ENCODE results near the gene C11orf68.

The C11orf68 gene

DNA sequence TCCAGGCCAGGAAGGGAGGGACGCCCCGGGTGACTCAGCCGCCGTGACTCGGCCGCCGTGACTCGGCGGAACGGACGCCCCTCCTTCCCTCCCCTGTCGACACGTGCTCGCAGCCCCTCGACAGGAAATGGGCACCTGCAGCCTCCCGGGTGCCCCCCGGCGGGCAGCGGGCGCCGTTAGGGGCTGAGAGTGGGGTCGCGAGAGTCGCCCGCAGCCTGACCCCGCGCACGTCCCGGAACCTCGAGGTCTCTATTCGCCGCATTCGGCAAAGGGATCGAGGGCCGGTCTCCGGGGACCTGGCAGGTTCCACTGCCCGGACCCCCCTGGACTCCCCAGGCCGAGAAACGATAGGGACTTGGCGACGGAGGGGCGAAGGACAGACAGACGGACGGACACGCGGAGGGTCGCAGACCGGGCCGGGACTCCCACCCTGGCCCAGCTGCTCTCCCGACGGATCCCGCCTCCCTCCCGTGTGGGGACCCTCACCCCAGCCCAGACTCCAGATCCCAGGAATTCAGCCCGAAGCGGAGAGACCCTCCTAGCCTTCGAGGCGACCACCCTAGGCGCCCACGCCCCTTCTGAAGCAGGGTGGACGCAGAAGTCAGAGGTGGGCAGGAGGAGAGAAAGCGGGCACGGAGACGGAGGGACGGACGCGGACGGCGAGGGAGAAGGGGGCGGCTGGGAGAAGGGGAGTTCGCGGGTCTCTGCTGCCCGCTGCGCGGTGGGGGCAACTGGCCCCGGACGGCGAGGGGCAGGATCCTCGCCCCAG, 19.3 kb downstream of the C11orf68 start:
- DNase-seq (ENCODE audit: extremely low read depth, low read depth) = peak; percentile 64
- TF ChIP-seq, protein P1, sequence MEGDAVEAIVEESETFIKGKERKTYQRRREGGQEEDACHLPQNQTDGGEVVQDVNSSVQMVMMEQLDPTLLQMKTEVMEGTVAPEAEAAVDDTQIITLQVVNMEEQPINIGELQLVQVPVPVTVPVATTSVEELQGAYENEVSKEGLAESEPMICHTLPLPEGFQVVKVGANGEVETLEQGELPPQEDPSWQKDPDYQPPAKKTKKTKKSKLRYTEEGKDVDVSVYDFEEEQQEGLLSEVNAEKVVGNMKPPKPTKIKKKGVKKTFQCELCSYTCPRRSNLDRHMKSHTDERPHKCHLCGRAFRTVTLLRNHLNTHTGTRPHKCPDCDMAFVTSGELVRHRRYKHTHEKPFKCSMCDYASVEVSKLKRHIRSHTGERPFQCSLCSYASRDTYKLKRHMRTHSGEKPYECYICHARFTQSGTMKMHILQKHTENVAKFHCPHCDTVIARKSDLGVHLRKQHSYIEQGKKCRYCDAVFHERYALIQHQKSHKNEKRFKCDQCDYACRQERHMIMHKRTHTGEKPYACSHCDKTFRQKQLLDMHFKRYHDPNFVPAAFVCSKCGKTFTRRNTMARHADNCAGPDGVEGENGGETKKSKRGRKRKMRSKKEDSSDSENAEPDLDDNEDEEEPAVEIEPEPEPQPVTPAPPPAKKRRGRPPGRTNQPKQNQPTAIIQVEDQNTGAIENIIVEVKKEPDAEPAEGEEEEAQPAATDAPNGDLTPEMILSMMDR (IDR thresholded peaks at IDR 0.05; ENCODE audit: low read depth, low read length) = no peak; the same call in 1 of the 2 replicates

DNA sequence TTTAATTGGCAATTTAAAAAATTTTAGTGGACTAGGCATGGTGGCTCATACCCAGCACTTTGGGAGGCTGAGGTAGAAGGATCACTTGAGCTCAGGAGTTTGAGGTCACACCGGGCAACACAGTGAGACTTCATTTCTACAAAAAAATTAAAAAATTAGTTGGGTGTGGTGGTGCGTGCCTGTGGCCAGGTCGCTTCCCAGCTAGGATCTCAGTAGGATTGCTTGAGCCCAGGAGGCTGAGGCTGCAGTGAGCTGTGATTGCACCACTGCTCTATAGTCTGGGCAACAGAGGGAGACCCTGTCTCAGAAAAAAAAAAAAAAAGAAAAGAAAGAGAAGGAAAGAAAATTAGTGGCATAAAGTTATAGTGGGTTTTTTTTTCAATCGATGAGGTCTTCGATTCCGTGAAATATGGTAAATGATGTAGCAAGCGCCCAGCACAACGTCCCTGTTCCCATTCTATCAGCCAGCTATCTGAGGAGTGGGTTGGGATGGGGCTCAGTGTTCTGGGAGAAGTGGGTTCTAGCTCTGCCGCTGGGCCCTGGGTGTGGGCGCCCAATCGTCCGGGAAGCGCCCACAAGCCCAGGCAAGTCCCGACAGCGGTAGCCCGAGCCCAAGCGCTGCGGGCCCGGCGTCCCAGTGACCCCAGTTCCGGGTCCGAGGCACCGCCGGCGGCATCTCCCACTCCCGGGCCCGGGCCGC, 20.1 kb downstream of the C11orf68 start:
- no peak for DNase-seq (ENCODE audit: extremely low read depth, low read depth)
- TF ChIP-seq, protein P1 (IDR thresholded peaks at IDR 0.05; ENCODE audit: low read depth, low read length) = no peak

GRCh38 chr11:65897020-65897471, 21.8 kb downstream of the C11orf68 start:
- TF ChIP-seq, protein P1 (IDR thresholded peaks at IDR 0.05; ENCODE audit: low read depth, low read length) = no peak
- DNase-seq (ENCODE audit: extremely low read depth, low read depth) = no peak

- TF ChIP-seq, protein P1 (IDR thresholded peaks at IDR 0.05; ENCODE audit: low read depth, low read length) = no peak
- no peak for DNase-seq (ENCODE audit: extremely low read depth, low read depth)
Observed at GRCh38 chr11:65896034-65896999, 22.5 kb downstream of the C11orf68 start.

DNA sequence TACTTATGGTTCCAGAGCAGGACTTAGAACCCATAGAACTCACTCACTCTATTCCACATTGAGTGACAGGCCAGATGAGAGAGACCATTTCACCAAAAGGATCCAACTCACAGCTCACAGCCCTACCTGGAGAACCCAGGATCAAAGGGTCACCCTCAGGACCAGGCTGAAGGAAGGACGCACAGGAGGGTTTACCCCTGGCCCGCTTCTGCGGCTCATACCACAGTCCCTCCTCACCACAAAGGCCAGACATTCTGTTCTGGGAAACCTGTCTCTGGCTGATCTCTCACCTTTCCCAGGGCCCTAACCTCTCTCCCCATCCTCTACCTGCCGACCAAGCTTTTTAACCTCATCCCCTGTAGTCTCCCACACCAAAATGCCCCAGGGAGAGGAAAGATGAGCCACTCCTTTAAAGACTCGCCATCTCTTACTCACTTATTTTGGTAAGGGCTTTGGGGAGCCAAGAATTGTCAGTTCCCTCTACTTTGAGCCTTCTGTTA, 23.3 kb downstream of the C11orf68 start:
- no peak for DNase-seq (ENCODE audit: extremely low read depth, low read depth)
- TF ChIP-seq, protein P1 (IDR thresholded peaks at IDR 0.05; ENCODE audit: low read depth, low read length) = no peak

DNA sequence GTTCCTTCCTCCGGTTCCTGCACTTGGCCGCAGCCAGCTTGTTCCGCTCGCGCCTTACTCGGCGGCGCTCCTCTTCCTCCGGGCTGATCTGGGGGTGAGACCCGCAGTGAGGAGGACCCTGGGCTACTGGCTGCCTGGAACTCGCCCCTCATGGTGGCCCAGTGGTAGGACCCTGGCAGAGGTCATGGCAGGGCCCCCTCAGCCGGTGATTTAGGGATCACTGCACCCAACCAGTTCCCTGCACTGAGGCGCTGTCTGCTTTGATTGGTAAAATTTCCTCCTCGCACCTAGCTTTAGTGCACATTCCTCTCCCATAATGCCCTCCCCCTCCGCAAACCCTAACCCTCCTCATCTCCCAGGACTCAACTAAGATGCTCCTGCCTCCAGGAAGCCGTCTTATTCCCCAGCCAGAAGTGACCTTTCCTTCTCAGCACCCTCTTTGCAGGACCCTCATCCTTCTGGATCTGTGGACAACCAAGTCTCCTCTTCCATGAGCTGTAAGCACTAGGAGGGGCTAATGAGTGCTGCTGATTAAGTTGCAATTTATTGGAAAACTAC, 24.7 kb downstream of the C11orf68 start:
- DNase-seq (ENCODE audit: extremely low read depth, low read depth) = no peak
- TF ChIP-seq, protein P1 (IDR thresholded peaks at IDR 0.05; ENCODE audit: low read depth, low read length) = no peak

Data from AG09319 (cell line).